Loucy (cell line): ENCODE data around the gene MSL3B.

ENCODE experiments used
- CTCF ChIP-seq: fragments of 200-600 bp; sonication (generic); conservative IDR thresholded peaks from 2 replicates; pipeline ENCODE4 v1.5.1; 2014; ENCODE audit warnings: mild to moderate bottlenecking, antibody characterized with exemption, low read length
- EZH2phosphoT487 ChIP-seq: fragments of 200-600 bp; IDR thresholded peaks from 2 replicates; pipeline ENCODE4 v1.6.1; 2018; ENCODE audit warnings: antibody characterized with exemption, mild to moderate bottlenecking, moderate library complexity, borderline replicate concordance

- TF ChIP-seq EZH2phosphoT487 (no peak), CTCF (no peak)
These were observed 51.4 kb downstream of the MSL3B start for GRCh38 chr2:233816771-233817170.
